ENCODE results near the gene CYP24A1. TPM values are rescaled to one million over a fixed set of nuclear protein-coding genes. Genes with fewer than 3 reads are reported as not detected.

CYP24A1 gene
- total and polyA plus RNA-seq, 2 of the 13 experiments (the other 11 are each of a cell fraction or from before 2014, with no cell fraction given) = 9.4 to 32.7 TPM

- TF ChIP-seq FOSL2 (CRISPR knock-in tag; IDR thresholded peaks at IDR 0.05) = peak; percentile 92
- no peak for TF ChIP-seq TOPORS (CRISPR knock-in tag; IDR thresholded peaks at IDR 0.05)
- TF ChIP-seq ATF6 (CRISPR knock-in tag; conservative IDR thresholded peaks at IDR 0.05) = 0 out of 2 replicates have a peak, but pooled peaks have one; percentile 31
- no peak for TF ChIP-seq ATF7-NPFF (CRISPR knock-in tag; IDR thresholded peaks at IDR 0.05; ENCODE audit: low read depth)
- peak; percentile 79 for TF ChIP-seq KLF6 (CRISPR knock-in tag; IDR thresholded peaks at IDR 0.05)
- no peak for TF ChIP-seq ZNF616 (CRISPR knock-in tag; IDR thresholded peaks at IDR 0.05; ENCODE audit: low read depth)
- peak; percentile 97 for TF ChIP-seq NCOR1 (IDR thresholded peaks at IDR 0.05; ENCODE audit: borderline replicate concordance, low read length)
- no peak; the same call in 1 of the 2 replicates for TF ChIP-seq REPIN1 (CRISPR knock-in tag; IDR thresholded peaks at IDR 0.05; ENCODE audit: borderline replicate concordance, low read depth)
- TF ChIP-seq TBX3 (IDR thresholded peaks at IDR 0.05; ENCODE audit: borderline replicate concordance) = peak; percentile 97
- no peak for TF ChIP-seq ZNF382 (CRISPR knock-in tag; IDR thresholded peaks at IDR 0.05; ENCODE audit: borderline replicate concordance)
- TF ChIP-seq ATM (IDR thresholded peaks at IDR 0.05; ENCODE audit: borderline replicate concordance) = no peak
- no peak for TF ChIP-seq ZNF558 (CRISPR knock-in tag; IDR thresholded peaks at IDR 0.05; ENCODE audit: borderline replicate concordance)
- peak; percentile 69; the same call in 1 of the 2 replicates for TF ChIP-seq TGIF2 (CRISPR knock-in tag; IDR thresholded peaks at IDR 0.05)
- no peak for TF ChIP-seq BRCA1 (CRISPR knock-in tag; IDR thresholded peaks at IDR 0.05)
- TF ChIP-seq ZNF605 (CRISPR knock-in tag; IDR thresholded peaks at IDR 0.05) = peak; percentile 98
- peak; percentile 64; the same call in 1 of the 2 replicates for TF ChIP-seq SAFB2 (CRISPR knock-in tag; IDR thresholded peaks at IDR 0.05; ENCODE audit: borderline replicate concordance, low read depth)
- TF ChIP-seq SKI (IDR thresholded peaks at IDR 0.05; ENCODE audit: partially characterized antibody) = peak; percentile 95
- TF ChIP-seq E2F2 (CRISPR knock-in tag; IDR thresholded peaks at IDR 0.05; ENCODE audit: borderline replicate concordance) = no peak
- TF ChIP-seq ZNF335 (CRISPR knock-in tag; IDR thresholded peaks at IDR 0.05) = 0 out of 2 replicates have a peak, but pooled peaks have one; percentile 62
- TF ChIP-seq ZNF414 (CRISPR knock-in tag; IDR thresholded peaks at IDR 0.05) = peak; percentile 87; the same call in 1 of the 2 replicates
- no peak for TF ChIP-seq ZNF550 (CRISPR knock-in tag; IDR thresholded peaks at IDR 0.05; ENCODE audit: borderline replicate concordance)
- TF ChIP-seq MBD4 (IDR thresholded peaks at IDR 0.05; ENCODE audit: borderline replicate concordance, low read length) = peak; percentile 85; the same call in 1 of the 2 replicates
- TF ChIP-seq THAP9 (CRISPR knock-in tag; IDR thresholded peaks at IDR 0.05; ENCODE audit: borderline replicate concordance) = peak; percentile 70; the same call in 1 of the 2 replicates
Observed at GRCh38 chr20:54107600-54108325, 66.0 kb downstream of the CYP24A1 start (continued).
